ENCODE measurements around the gene RAB11FIP4.
A peak's percentile ranks its signal among the peaks of the same experiment; 100 is the strongest.

Gene RAB11FIP4

GRCh38 chr17:31508288-31509094 is 117.0 kb downstream of the RAB11FIP4 start:
- no peak for DNase-seq (ENCODE audit: low read depth)

- DNase-seq (ENCODE audit: low read depth) = no peak
Measured at GRCh38 chr17:31509095-31509804, 117.8 kb downstream of the RAB11FIP4 start.

GRCh38 chr17:31509805-31510177 is 118.3 kb downstream of the RAB11FIP4 start:
- DNase-seq (ENCODE audit: low read depth) = no peak

- DNase-seq (ENCODE audit: low read depth) = no peak
Measured at GRCh38 chr17:31510308-31511194, 119.1 kb downstream of the RAB11FIP4 start.

- DNase-seq (ENCODE audit: low read depth) = no peak
Measured at GRCh38 chr17:31511195-31511578, 119.7 kb downstream of the RAB11FIP4 start.

- no peak for DNase-seq (ENCODE audit: low read depth)
Measured at GRCh38 chr17:31511580-31511979, 120.1 kb downstream of the RAB11FIP4 start.

GRCh38 chr17:31512104-31512740 is 120.7 kb downstream of the RAB11FIP4 start:
- no peak for DNase-seq (ENCODE audit: low read depth)

- DNase-seq (ENCODE audit: low read depth) = no peak
Measured at GRCh38 chr17:31512796-31513195, 121.3 kb downstream of the RAB11FIP4 start.

- DNase-seq (ENCODE audit: low read depth) = no peak
Measured at GRCh38 chr17:31513731-31514427, 122.4 kb downstream of the RAB11FIP4 start.

- no peak for DNase-seq (ENCODE audit: low read depth)
Measured at GRCh38 chr17:31515267-31515666, 123.8 kb downstream of the RAB11FIP4 start.

- no peak for DNase-seq (ENCODE audit: low read depth)
Measured at GRCh38 chr17:31517524-31517923, 126.0 kb downstream of the RAB11FIP4 start.

- no peak for DNase-seq (ENCODE audit: low read depth)
Measured at GRCh38 chr17:31518478-31518877, 127.0 kb downstream of the RAB11FIP4 start.

- DNase-seq (ENCODE audit: low read depth) = no peak
Measured at GRCh38 chr17:31521632-31522283, 130.3 kb downstream of the RAB11FIP4 start.

GRCh38 chr17:31522284-31522931 is 130.9 kb downstream of the RAB11FIP4 start:
- DNase-seq (ENCODE audit: low read depth) = no peak

GRCh38 chr17:31522987-31523495 is 131.6 kb downstream of the RAB11FIP4 start:
- DNase-seq (ENCODE audit: low read depth) = no peak

GRCh38 chr17:31523862-31524730 is 132.6 kb downstream of the RAB11FIP4 start:
- no peak for DNase-seq (ENCODE audit: low read depth)

GRCh38 chr17:31524926-31525800 is 133.7 kb downstream of the RAB11FIP4 start:
- DNase-seq (ENCODE audit: low read depth) = peak; percentile 80
